Activated naive CD4-positive, alpha-beta T cell treated with anti-CD3 and anti-CD28 coated beads, Interleukin-2, amount 50 U/mL, for 24 hours (primary cell): ENCODE results near the gene POU2AF2.
"Not testable (repeated sequence)": the region's sequence is repeated elsewhere in the genome, so short reads cannot be mapped to it uniquely, and the experiment has no call there.

Experiments
- H3K27ac Mint-ChIP-seq: one replicate; pipeline ENCODE4 v1.8.0; 2021; ENCODE audit warnings: mild to moderate bottlenecking, mixed read lengths
- H3K27me3 Mint-ChIP-seq: one replicate; pipeline ENCODE4 v1.8.0; 2021; ENCODE audit warnings: mixed read lengths
- H3K36me3 Mint-ChIP-seq: one replicate; pipeline ENCODE4 v1.8.0; 2021; ENCODE audit warnings: mixed read lengths
- H3K4me1 Mint-ChIP-seq: one replicate; pipeline ENCODE4 v1.8.0; 2021; ENCODE audit warnings: mixed read lengths
- H3K4me3 Mint-ChIP-seq: one replicate; pipeline ENCODE4 v1.8.0; 2021; ENCODE audit warnings: mild to moderate bottlenecking, mixed read lengths
- H3K9me3 Mint-ChIP-seq: one replicate; pipeline ENCODE4 v1.8.0; 2021; ENCODE audit warnings: mixed read lengths

POU2AF2 gene

DNA sequence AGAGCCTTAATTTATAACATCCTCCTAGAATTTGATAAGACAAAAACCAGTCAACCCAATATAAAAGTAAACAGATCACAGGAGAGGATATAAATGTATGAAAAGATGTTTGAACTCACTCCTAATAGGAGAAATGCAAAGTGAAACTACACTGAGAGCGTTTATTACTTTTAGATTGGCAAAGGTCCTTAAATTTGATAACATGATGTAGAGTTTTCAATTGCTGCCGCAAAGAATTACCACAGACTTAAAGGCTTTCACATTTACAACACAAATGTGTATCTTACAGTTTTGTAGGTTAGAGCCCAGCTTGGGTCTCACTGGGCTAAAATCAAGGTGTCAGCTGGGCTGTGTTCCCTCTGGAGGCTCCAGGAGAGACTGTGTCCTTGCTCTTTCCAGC lies 9.1 kb upstream of the POU2AF2 start:
- no peak overlapping the region for H3K27ac Mint-ChIP-seq

DNA sequence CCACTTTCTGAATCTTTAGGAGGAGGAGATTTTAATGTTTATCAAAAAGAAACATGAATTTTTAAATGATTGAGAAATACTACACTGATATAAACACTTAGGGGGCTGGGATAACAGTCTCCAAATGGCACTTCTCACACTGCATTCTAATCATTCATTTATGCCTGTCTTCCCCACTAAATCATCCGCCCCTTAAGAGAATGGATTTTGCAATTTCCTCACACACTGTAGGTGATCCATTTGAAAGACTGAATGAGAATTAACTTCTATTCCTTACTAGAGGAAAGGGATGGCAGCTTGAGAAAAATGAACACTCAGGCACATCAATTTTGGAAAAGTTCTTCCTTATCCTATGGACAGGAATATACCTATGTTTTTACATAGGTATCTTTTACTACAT lies 7.6 kb upstream of the POU2AF2 start:
- Mint-ChIP-seq H3K36me3 (no peaks in the 10 kb centered on the region), H3K9me3 (no peaks in the 10 kb centered on the region), H3K27ac (no peak overlapping the region), H3K4me3 (no peak overlapping the region), H3K4me1 (no peaks in the 10 kb centered on the region), H3K27me3 (peaks cover 19% of the 10 kb centered on the region)

More for the DNA sequence above, 9.1 kb upstream of the POU2AF2 start:
- no peaks in the 10 kb centered on the region for H3K36me3 Mint-ChIP-seq
- no peaks in the 10 kb centered on the region for H3K4me1 Mint-ChIP-seq
- H3K4me3 Mint-ChIP-seq: no peak overlapping the region
- peaks cover 18% of the 10 kb centered on the region for H3K27me3 Mint-ChIP-seq
- H3K9me3 Mint-ChIP-seq: no peaks in the 10 kb centered on the region

DNA sequence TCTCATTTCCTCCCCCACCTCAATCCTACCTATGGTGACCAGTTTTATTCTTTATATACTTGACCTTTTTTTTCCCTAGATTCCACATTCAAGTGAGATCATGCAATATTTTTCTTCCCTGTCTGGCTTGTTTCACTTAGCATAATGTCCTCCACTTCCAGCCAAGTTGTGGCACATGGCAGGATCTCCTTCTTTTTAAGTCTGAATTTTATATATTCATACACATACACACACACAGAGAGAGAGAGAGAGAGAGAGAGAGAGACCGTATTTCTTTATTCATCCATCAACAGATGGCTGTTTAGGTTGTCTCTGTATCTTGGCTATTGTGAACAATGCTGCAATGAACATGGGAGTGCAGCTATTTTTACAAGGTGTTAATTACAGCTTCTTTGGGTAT lies 1.4 kb downstream of the POU2AF2 start:
- Mint-ChIP-seq H3K36me3 (no peaks in the 10 kb centered on the region), H3K4me1 (no peaks in the 10 kb centered on the region), H3K27me3 (peaks cover 20% of the 10 kb centered on the region), H3K9me3 (no peaks in the 10 kb centered on the region), H3K4me3 (no peak overlapping the region), H3K27ac (no peak overlapping the region)

DNA sequence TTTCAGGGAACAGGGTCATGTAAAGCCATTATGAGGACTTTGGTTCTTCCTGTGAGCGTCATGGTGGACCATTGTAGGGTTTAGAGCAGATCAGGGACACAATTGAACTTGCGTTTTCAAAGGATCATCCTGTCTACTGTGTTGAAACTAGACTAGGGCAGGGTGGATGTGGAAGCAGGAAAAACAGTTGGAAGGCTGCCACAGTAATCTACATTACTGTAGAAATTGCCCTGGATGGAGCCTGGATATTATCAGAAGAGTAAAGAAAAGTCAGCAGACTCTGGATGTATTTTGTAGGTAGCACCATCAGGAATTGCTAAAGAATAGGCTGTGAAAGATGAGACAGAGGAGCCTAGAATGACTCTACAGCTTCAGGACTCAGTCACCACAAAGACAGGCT lies 5.4 kb downstream of the POU2AF2 start:
- H3K36me3 Mint-ChIP-seq: no peaks in the 10 kb centered on the region
- no peak overlapping the region for H3K4me3 Mint-ChIP-seq
- H3K4me1 Mint-ChIP-seq: no peaks in the 10 kb centered on the region
- H3K9me3 Mint-ChIP-seq: no peaks in the 10 kb centered on the region
- peaks cover 8% of the 10 kb centered on the region for H3K27me3 Mint-ChIP-seq
- H3K27ac Mint-ChIP-seq: no peak overlapping the region

DNA sequence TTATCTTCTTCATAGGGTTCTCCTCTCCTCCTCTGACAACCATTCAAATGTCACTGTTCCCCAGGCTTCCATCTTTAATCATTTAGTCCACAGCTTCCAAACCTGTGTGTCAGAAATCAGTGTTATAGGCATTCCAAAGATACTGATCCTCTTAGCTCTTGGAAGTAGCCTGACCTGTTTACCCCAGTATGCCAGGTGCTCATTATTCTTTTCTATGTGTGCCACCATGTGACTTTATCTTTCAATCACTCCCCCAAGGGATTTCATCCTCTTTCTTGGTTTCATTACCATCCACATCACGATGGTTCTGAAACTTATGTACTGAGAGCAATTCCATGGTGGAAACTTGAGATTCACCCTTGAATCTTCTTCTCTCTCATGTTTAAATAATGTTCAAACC lies 7.6 kb downstream of the POU2AF2 start:
- Mint-ChIP-seq H3K4me3 (no peak overlapping the region), H3K9me3 (no peaks in the 10 kb centered on the region), H3K27ac (no peak overlapping the region), H3K27me3 (peaks cover 10% of the 10 kb centered on the region), H3K4me1 (no peaks in the 10 kb centered on the region), H3K36me3 (no peaks in the 10 kb centered on the region)

DNA sequence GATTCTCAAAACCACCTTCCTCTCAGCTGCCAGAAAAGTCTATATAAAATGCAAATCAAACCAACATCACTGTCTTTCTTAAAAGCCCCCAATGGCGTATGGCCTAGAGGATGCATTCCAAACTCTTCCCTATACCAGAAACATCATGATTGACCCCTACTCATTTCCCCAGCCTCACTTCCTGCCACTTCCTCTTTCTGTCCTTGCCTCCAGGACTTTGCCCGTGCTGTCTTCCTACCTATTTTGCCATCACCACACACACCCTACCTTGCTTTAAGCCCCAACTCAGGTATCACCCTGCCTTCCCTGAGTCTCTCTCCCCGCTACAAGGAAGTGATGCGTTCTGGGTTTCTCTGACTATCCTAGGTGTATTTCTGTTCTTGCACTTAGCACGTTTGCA lies 8.1 kb downstream of the POU2AF2 start:
- Mint-ChIP-seq H3K27ac (no peak overlapping the region), H3K9me3 (no peaks in the 10 kb centered on the region), H3K4me1 (no peaks in the 10 kb centered on the region), H3K36me3 (no peaks in the 10 kb centered on the region), H3K27me3 (peaks cover 11% of the 10 kb centered on the region), H3K4me3 (no peak overlapping the region)

DNA sequence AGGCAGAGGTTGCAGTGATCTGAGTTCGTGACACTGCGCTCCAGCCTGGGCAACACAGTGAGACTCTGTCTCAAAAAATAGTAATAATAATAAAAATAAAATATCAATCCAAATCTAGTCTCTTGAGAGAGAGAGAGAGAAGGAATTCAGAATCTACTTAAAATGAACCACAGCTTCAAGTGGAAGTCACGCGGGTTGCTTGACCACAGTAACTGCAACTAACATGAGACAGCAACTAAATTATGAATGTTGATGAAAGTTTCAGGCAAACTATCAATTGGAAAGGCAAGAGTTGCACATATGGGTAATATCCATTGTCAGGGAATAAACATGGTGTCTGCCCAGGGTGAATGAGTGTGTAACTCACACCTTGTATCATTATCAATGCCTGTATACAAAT lies 12.5 kb downstream of the POU2AF2 start:
- Mint-ChIP-seq H3K4me3 (no peak overlapping the region), H3K27ac (no peak overlapping the region), H3K36me3 (no peaks in the 10 kb centered on the region), H3K9me3 (no peaks in the 10 kb centered on the region), H3K27me3 (peaks cover 21% of the 10 kb centered on the region), H3K4me1 (no peaks in the 10 kb centered on the region)

DNA sequence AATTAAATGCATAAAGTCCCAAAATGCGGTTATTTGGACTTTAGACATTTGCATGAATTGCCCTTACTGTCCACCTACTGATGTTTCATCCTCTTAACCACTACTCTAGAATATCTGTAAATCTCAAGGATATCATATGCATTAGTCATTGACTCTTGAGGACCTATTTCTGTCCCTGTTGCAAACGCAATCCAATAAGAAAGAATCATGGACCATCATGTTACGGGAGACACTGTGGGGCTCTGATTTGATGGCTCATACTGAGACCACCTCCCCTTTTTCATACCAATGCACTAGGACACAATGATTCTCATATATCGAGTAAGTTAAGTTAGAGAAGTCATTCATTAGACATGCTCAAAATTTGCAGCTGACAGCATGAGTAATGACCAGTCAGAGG lies 14.4 kb downstream of the POU2AF2 start:
- Mint-ChIP-seq H3K36me3 (no peaks in the 10 kb centered on the region), H3K27me3 (peaks cover 21% of the 10 kb centered on the region), H3K4me3 (no peak overlapping the region), H3K4me1 (no peaks in the 10 kb centered on the region), H3K9me3 (no peaks in the 10 kb centered on the region), H3K27ac (no peak overlapping the region)

DNA sequence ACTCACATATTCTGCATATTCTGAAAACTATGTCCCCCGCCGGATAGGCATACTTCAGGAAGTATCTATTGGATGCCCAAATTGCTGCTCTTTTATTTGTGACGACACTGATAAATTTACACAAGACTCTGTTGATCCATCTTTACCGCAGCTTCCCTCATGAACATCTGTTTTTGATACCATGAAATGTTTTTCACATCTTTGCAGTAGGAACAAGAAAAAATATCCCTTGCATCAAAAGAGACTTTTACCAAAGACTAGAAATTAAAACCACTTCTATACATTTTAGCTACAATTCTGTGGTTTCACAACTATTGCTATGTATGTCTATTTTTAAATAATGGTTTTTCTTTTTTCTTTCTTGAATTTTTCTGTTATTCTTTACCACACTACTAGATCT lies 15.3 kb downstream of the POU2AF2 start:
- Mint-ChIP-seq H3K4me3 (no peak overlapping the region), H3K4me1 (no peaks in the 10 kb centered on the region), H3K27me3 (peaks cover 21% of the 10 kb centered on the region), H3K27ac (no peak overlapping the region), H3K9me3 (no peaks in the 10 kb centered on the region), H3K36me3 (no peaks in the 10 kb centered on the region)

DNA sequence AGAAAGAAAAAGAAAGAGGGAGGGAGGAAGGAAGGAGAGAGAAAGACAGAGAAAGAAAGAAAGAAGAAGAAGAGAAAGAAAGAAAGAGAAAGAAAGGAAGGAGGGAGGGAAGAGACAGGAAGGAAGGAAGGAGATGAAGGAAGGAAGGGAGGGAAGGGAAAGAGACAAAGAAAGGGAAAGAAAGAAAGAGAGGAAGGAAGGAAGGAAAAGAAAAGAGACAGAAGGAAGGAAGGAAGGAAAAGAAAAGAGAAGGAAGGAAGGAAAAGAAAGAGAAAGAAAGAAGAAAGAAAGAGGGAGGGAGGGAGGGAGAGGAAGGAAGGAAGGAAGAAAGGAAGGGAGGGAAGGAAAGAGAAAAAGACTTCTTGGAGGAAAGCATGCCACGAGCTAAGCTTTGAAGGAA lies 19.1 kb downstream of the POU2AF2 start:
- Mint-ChIP-seq H3K4me3 (no peak overlapping the region), H3K27ac (no peak overlapping the region), H3K36me3 (no peaks in the 10 kb centered on the region), H3K4me1 (no peaks in the 10 kb centered on the region), H3K27me3 (peaks cover 14% of the 10 kb centered on the region), H3K9me3 (no peaks in the 10 kb centered on the region)

DNA sequence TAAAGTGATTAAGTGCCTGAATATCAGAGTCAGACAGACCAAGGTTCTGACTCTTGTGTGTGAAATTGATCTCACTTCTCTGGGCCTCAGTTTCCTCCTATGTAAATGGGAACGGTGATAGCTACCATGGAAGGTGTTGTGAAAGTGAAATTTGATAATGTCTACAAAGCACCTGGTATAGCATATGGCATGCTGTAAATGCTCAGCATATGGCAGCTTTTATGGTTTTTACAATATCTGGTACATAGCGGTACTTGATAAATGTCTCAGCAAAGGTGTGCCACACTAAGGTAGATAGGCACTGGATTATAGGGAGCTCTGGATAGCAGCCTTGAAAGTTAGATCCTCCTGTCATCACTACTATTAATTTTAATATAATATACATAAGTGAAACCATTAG lies 19.9 kb downstream of the POU2AF2 start:
- no peaks in the 10 kb centered on the region for H3K36me3 Mint-ChIP-seq
- no peaks in the 10 kb centered on the region for H3K4me1 Mint-ChIP-seq
- H3K4me3 Mint-ChIP-seq: no peak overlapping the region
- H3K9me3 Mint-ChIP-seq: no peaks in the 10 kb centered on the region
- H3K27me3 Mint-ChIP-seq: peaks cover 10% of the 10 kb centered on the region
- no peak overlapping the region for H3K27ac Mint-ChIP-seq

DNA sequence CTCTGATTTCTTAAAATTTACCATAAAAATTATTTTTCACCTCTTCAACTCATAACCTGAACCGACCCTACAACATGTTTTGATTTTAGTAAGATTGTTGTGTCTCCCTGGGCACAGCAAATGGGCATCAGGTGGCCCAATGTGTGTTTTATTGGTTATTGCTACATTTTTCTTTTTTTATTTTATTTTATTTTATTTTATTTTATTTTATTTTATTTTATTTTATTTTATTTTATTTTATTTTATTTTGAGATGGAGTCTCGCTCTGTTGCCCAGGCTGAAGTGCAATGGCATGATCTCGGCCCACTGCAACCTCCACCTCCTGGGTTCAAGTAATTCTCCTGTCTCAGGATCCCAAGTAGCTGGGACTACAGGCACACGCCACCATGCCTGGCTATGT lies 22.8 kb downstream of the POU2AF2 start:
- H3K27me3 Mint-ChIP-seq, H3K36me3 Mint-ChIP-seq, H3K27ac Mint-ChIP-seq, H3K4me3 Mint-ChIP-seq, H3K9me3 Mint-ChIP-seq, H3K4me1 Mint-ChIP-seq: not testable (repeated sequence)

DNA sequence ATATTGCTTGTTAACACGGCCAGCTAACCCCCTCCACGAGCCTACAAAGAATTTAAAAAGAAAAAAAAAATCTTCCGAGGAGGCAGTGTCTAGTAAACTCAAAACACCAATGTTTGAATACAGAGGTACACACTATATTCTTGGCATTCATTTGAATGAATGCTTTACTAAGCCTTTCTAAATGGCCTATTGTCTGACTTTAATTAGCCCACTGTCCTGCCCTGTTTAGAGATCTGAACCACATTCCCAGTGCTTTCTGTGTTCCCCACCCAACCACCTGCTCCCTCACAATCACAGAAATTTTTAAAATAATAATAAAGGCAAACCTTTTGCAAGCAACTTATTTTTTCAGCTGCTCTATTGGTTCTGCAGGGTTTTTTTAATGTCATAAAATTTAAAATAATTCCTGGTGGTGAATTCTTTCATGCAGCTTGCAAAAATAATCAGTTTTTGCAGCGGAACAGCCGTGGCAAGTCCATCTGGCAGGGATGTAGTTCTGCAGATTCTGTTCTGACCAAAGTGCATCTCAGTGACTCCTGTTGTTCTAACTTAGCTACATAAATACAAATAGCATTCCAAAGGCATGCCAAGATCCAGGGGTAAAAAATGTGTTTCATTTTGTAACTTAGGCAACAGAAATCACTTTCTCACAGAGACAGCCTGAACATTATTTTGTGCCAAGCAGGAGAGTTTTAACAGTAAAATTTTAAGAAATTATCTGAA lies 23.8 kb downstream of the POU2AF2 start:
- H3K27ac Mint-ChIP-seq: no peak overlapping the region
- no peaks in the 10 kb centered on the region for H3K9me3 Mint-ChIP-seq
- H3K4me1 Mint-ChIP-seq: peaks cover 6% of the 10 kb centered on the region
- no peak overlapping the region for H3K4me3 Mint-ChIP-seq
- H3K36me3 Mint-ChIP-seq: no peaks in the 10 kb centered on the region
- H3K27me3 Mint-ChIP-seq: peaks cover 3% of the 10 kb centered on the region

DNA sequence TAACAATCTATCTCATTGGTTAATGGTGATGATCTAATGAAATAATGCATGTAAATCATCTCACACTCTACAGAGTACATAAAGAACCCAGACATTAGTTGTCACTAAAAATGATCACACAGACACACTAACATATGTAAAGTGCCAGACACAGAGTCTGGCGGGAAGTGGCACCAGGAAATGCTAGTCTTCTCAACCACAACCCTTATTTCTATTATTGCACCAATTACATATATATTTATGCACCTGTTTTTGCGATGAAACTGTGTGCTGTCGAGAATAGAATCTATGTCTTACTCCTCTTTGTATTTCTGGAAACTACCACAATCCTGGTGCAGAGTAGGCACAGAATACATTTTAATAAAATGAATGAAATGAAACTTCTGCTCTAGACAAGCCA lies 26.9 kb downstream of the POU2AF2 start:
- Mint-ChIP-seq H3K4me3 (no peak overlapping the region), H3K27ac (no peak overlapping the region)

DNA sequence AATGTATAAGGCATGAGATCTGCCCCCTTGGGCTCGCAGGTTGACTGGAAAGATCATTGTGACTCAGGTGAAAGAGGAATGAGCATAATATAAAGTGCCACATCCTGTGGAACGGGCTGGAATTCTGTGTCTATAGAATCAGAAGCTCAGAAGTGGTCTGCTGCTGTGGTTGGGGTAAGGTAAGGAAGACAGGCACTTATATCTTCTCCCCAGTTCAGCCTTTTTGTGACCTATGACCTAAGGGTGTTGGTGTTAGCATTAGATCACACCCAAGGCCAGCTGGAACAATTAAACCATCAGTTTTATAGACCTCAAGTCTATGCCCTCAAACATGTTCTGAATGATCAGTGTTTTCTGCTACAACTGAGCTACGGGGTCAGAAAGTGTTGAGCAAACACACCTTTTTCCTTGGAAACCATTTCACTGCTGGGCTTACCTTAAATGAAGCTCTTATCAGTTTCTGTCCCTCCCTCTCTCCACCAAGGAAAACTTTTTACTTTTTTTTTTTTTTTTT lies 37.1 kb downstream of the POU2AF2 start:
- H3K4me1 Mint-ChIP-seq: no peaks in the 10 kb centered on the region
- H3K36me3 Mint-ChIP-seq: no peaks in the 10 kb centered on the region
- no peak overlapping the region for H3K27ac Mint-ChIP-seq
- no peaks in the 10 kb centered on the region for H3K9me3 Mint-ChIP-seq
- H3K4me3 Mint-ChIP-seq: no peak overlapping the region
- no peaks in the 10 kb centered on the region for H3K27me3 Mint-ChIP-seq

More for the DNA sequence above, 26.9 kb downstream of the POU2AF2 start:
- H3K36me3 Mint-ChIP-seq: no peaks in the 10 kb centered on the region
- no peaks in the 10 kb centered on the region for H3K9me3 Mint-ChIP-seq
- peaks cover 3% of the 10 kb centered on the region for H3K27me3 Mint-ChIP-seq
- peaks cover 6% of the 10 kb centered on the region for H3K4me1 Mint-ChIP-seq

DNA sequence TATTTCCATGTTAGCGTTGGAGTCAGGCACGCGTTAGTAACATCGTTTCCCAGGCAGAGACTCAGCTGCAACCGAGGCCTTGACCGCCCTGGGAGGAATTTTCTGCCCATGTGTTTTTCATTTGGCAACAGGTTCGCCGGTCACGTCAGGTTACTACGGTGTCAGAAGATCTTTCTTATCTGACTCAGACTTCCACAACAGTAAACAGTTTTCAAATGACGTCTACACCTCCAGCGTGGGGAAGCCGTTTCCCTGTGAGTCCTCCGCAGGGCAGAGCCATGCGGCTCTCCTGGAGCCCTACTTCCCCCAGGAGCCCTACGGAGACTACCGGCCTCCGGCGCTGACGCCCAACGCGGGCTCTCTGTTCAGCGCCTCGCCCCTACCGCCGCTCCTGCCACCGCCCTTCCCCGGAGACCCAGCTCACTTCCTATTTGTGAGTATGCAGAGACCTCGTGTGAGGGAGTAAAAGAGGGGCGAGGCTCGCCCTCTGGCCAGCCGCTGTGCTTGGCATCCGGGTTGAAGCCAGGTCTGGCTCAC lies 38.5 kb downstream of the POU2AF2 start:
- Mint-ChIP-seq H3K27me3 (no peaks in the 10 kb centered on the region), H3K27ac (no peak overlapping the region), H3K36me3 (no peaks in the 10 kb centered on the region), H3K9me3 (no peaks in the 10 kb centered on the region), H3K4me1 (no peaks in the 10 kb centered on the region), H3K4me3 (no peak overlapping the region)
